B cell (primary cell): Measurements from ENCODE around the gene EEF1AKMT2. TPM values are rescaled to one million over a fixed set of nuclear protein-coding genes. Genes with fewer than 3 reads are reported as not detected.

Experiments
- ATAC-seq: fragments of 200-7000 bp; cut with Tn5 transposase; one replicate; pipeline ENCODE4 v1.10.0; 2021; ENCODE audit warnings: low read depth, mild to moderate bottlenecking, moderate number of reproducible peaks, moderate library complexity
- CTCF ChIA-PET: fragments of 350-600 bp; sonication (Branson Sonifier 250); formaldehyde crosslinking; loops from one replicate; lab custom pipeline; 2021; ENCODE audit warnings: antibody characterized with exemption, inconsistent platforms; lab: Charles Lee
- POLR2A ChIA-PET: fragments of 350-600 bp; sonication (Branson Sonifier 250); formaldehyde crosslinking; loops from one replicate; lab custom pipeline; 2021; ENCODE audit warnings: antibody characterized with exemption; lab: Charles Lee
- DNase-seq: peaks from one replicate; pipeline ENCODE4 v3.0.0; 2013
- H2AFZ ChIP-seq: 2 replicates; pipeline ENCODE4 v1.6.1; 2012; ENCODE audit warnings: mild to moderate bottlenecking, low read depth, low read length; ENCODE audit not compliant: insufficient read depth, poor library complexity, severe bottlenecking
- H3K27ac ChIP-seq, 2 donors: 1 replicate in 1 of 2; 2 replicates in 1 of 2; pipeline ENCODE4 v1.5.1; 2012 to 2013; ENCODE audit warnings: low read length in 2 of 2, mild to moderate bottlenecking in 2 of 2, moderate library complexity in 1 of 2
- H3K27me3 ChIP-seq, 4 experiments: fragments of 200-600 bp in 1 of 4; sonication (generic) in 1 of 4; replicated peaks in 1 of 4; 1 replicate in 2 of 4; 2 replicates in 2 of 4; pipeline versions ENCODE4 v1.6.1 to v1.7.0; 2013 to 2016; ENCODE audit warnings: low read length in 3 of 4, mild to moderate bottlenecking in 2 of 4, mixed read lengths in 1 of 4, moderate library complexity in 1 of 4; ENCODE audit not compliant: insufficient read depth in 4 of 4, control insufficient read depth in 3 of 4; ENCODE audit errors: control extremely low read depth in 1 of 4
- H3K36me3 ChIP-seq, 2 experiments: replicated peaks in 1 of 2; 1 replicate in 1 of 2; 2 replicates in 1 of 2; pipeline versions ENCODE4 v1.6.1 to v1.7.1; 2013; ENCODE audit warnings: low read length in 1 of 2; ENCODE audit not compliant: insufficient read depth in 2 of 2, control insufficient read depth in 1 of 2; ENCODE audit errors: control extremely low read depth in 1 of 2, extremely low read depth in 1 of 2
- H3K4me1 ChIP-seq, 2 donors: fragments of 200-600 bp in 1 of 2; sonication (generic) in 1 of 2; 1 replicate in 1 of 2; 2 replicates in 1 of 2; pipeline versions ENCODE4 v1.5.1 to v1.6.1; 2013 to 2017; ENCODE audit warnings: low read length in 2 of 2; ENCODE audit not compliant: control insufficient read depth in 2 of 2, insufficient read depth in 2 of 2
- H3K4me2 ChIP-seq: replicated peaks from 2 replicates; pipeline ENCODE3; 2012; ENCODE audit warnings: mild to moderate bottlenecking, low read depth, low read length; ENCODE audit not compliant: poor library complexity, severe bottlenecking
- H3K4me3 ChIP-seq, 5 experiments: fragments of 200-600 bp in 1 of 5; sonication (generic) in 1 of 5; 1 replicate in 3 of 5; 2 replicates in 2 of 5; pipeline versions ENCODE4 v1.5.1 to v1.7.0; 2011 to 2016; ENCODE audit warnings: low read length in 4 of 5, mild to moderate bottlenecking in 4 of 5, low read depth in 2 of 5, control low read depth in 1 of 5, moderate library complexity in 1 of 5; ENCODE audit not compliant: insufficient read depth in 1 of 5; ENCODE audit errors: control extremely low read depth in 1 of 5, extremely low read depth in 1 of 5
- H3K79me2 ChIP-seq: fragments of 200-600 bp; sonication (generic); one replicate; pipeline ENCODE4 v1.6.0; 2016; ENCODE audit warnings: low read length; ENCODE audit not compliant: control insufficient read depth, insufficient read depth
- H3K9ac ChIP-seq: fragments of 200-600 bp; sonication (generic); 2 replicates; pipeline ENCODE4 v1.6.1; 2017; ENCODE audit warnings: mild to moderate bottlenecking, low read length, moderate library complexity
- H3K9me3 ChIP-seq, 3 donors: one replicate each; pipeline versions ENCODE4 v1.6.1 to v1.7.1; 2013; ENCODE audit warnings: low read length in 2 of 3; ENCODE audit not compliant: control insufficient read depth in 2 of 3, insufficient read depth in 1 of 3; ENCODE audit errors: control extremely low read depth in 1 of 3
- H4K20me1 ChIP-seq: 2 replicates; pipeline ENCODE4 v1.6.0; 2012; ENCODE audit warnings: mild to moderate bottlenecking, low read length; ENCODE audit not compliant: insufficient read depth, control insufficient read depth, poor library complexity, severe bottlenecking
- H3K27ac Mint-ChIP-seq: one replicate; pipeline ENCODE4 v1.8.0; 2021; ENCODE audit warnings: mixed read lengths
- H3K27me3 Mint-ChIP-seq: one replicate; pipeline ENCODE4 v1.8.0; 2021; ENCODE audit warnings: mixed read lengths
- H3K4me1 Mint-ChIP-seq: one replicate; pipeline ENCODE4 v1.8.0; 2021; ENCODE audit warnings: mixed read lengths
- H3K4me3 Mint-ChIP-seq: one replicate; pipeline ENCODE4 v1.8.0; 2021; ENCODE audit warnings: mixed read lengths
- H3K9me3 Mint-ChIP-seq: one replicate; pipeline ENCODE4 v1.8.0; 2022; ENCODE audit warnings: mixed read lengths; ENCODE audit not compliant: insufficient read depth
- EZH2 ChIP-seq: IDR thresholded peaks from 2 replicates; pipeline ENCODE4 v1.6.1; 2012; ENCODE audit warnings: borderline replicate concordance, low read depth, mild to moderate bottlenecking, moderate library complexity, low read length; ENCODE audit not compliant: insufficient read depth, poor library complexity, severe bottlenecking
- WGBS: methylation state at CpG from one replicate; pipeline ENCODE4 v1.1.5; 2013; ENCODE audit warnings: missing lambda C conversion rate; ENCODE audit not compliant: insufficient coverage; 5-methylcytosine and 5-hydroxymethylcytosine counted together
- intact Hi-C: fragments of 100-400 bp; cut with micrococcal nuclease; formaldehyde crosslinking; loops from one replicate; pipeline ENCODE4 v1.10.0; 2022
- polyA plus RNA-seq: library from polyadenylated mRNA; depleted of rRNA; stranded (reverse); fragments of >200 nt; gene quantifications from 2 replicates; pipeline ENCODE4 v1.2.3, GENCODE V29; 2012
- total RNA-seq, 2 donors: library from RNA; stranded (reverse); fragments of 120-200 nt in 1 of 2; gene quantifications; 1 replicate in 1 of 2; 2 replicates in 1 of 2; pipeline versions ENCODE4 v1.2.3 to v1.2.4, GENCODE V29; 2013 to 2022
- TF ChIP-seq, protein P1 (sequence below): fragments of 200-600 bp; IDR thresholded peaks from one replicate; pipeline ENCODE4 v1.8.0; 2022; ENCODE audit warnings: antibody characterized with exemption, mild to moderate bottlenecking

EEF1AKMT2 gene
- total and polyA plus RNA-seq, 2 donors (not counting 1 experiment from before 2014, with no cell fraction given), result 8.8 to 15.0 TPM

DNA sequence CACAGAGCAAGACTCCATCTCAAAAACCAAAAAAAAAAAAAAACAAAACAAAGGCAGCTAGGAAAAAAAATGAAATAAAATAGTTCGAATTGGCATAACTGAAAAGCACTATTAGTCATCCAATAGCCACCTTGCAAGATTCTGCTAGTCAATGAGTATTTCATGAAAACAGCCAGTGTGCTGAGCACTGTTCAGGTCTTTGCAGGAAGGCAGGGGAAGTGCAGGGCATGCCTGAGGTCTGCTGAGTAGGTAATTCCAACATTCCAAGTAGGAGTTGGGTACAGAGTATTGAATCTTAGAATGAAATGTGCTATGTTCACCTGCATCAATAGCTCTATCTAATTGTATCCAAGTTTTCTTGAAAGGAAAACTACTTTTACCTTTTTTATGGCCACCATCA, 32.8 kb upstream of the EEF1AKMT2 start:
- no peak overlapping the region for H3K27ac ChIP-seq
- intact Hi-C loops, result no loop called here
- no peaks in the 10 kb centered on the region for H3K27me3 Mint-ChIP-seq
- ATAC-seq, result no peak
- TF ChIP-seq, protein P1, sequence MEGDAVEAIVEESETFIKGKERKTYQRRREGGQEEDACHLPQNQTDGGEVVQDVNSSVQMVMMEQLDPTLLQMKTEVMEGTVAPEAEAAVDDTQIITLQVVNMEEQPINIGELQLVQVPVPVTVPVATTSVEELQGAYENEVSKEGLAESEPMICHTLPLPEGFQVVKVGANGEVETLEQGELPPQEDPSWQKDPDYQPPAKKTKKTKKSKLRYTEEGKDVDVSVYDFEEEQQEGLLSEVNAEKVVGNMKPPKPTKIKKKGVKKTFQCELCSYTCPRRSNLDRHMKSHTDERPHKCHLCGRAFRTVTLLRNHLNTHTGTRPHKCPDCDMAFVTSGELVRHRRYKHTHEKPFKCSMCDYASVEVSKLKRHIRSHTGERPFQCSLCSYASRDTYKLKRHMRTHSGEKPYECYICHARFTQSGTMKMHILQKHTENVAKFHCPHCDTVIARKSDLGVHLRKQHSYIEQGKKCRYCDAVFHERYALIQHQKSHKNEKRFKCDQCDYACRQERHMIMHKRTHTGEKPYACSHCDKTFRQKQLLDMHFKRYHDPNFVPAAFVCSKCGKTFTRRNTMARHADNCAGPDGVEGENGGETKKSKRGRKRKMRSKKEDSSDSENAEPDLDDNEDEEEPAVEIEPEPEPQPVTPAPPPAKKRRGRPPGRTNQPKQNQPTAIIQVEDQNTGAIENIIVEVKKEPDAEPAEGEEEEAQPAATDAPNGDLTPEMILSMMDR, result no peak
- no peak for TF ChIP-seq EZH2
- no peak overlapping the region for H2AFZ ChIP-seq
- no peaks in the 10 kb centered on the region for H3K9me3 Mint-ChIP-seq
- no peak for DNase-seq
- no peak overlapping the region for H3K4me3 ChIP-seq
- H3K9me3 ChIP-seq, result no peaks in the 10 kb centered on the region
- H3K27ac Mint-ChIP-seq, result no peak overlapping the region
- no peak overlapping the region for H3K4me3 Mint-ChIP-seq
- H3K4me2 ChIP-seq, result no peak overlapping the region
- H3K27me3 ChIP-seq, result no peaks in the 10 kb centered on the region
- WGBS, result no CpG with 5 or more reads among the region's 1 CpG
- ChIA-PET CTCF (interaction anchor here (1.5 to 5.1 kb wide), 2 partner anchors 290 to 295 kb away, joined by 4 to 58 read pairs; no protein-coding TSS in a partner anchor), POLR2A (no interaction called here)
- H3K4me1 ChIP-seq, result no peaks in the 10 kb centered on the region
- H3K36me3 ChIP-seq, result peaks cover 8 to 43% of the 10 kb centered on the region in 2 experiments
- H3K79me2 ChIP-seq, result no peaks in the 10 kb centered on the region
- no peaks in the 10 kb centered on the region for H3K4me1 Mint-ChIP-seq
- H3K9ac ChIP-seq, result no peak overlapping the region
- no peaks in the 10 kb centered on the region for H4K20me1 ChIP-seq

DNA sequence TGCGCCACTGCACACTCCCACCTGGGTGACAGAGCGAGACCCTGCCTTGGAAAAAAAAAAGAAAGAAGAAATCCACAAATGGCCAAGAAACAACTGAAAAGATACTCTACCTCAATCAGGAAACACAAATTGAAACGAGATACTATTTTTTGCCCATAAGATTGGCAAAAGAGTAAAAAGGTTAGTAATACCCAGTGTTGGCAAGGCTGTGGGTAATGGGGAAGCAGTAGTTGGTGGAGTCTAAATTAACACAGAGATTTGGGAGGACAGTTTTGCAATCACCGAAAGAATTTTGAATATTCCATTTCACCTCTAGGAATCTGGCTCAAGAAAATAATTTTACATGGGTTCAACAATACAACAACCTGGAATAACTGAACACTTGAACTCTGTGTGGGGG, 29.8 kb upstream of the EEF1AKMT2 start:
- Histone ChIP-seq H3K9me3 (no peaks in the 10 kb centered on the region), H3K4me1 (no peaks in the 10 kb centered on the region), H3K27ac (no peak overlapping the region), H3K9ac (no peak overlapping the region), H3K4me3 (no peak overlapping the region), H2AFZ (no peak overlapping the region), H4K20me1 (peaks cover 4% of the 10 kb centered on the region), H3K79me2 (no peaks in the 10 kb centered on the region), H3K27me3 (no peaks in the 10 kb centered on the region), H3K36me3 (peaks cover 0 to 48% of the 10 kb centered on the region in 2 experiments), H3K4me2 (no peak overlapping the region)
- Mint-ChIP-seq H3K4me3 (no peak overlapping the region), H3K4me1 (no peaks in the 10 kb centered on the region), H3K27ac (no peak overlapping the region), H3K9me3 (no peaks in the 10 kb centered on the region), H3K27me3 (no peaks in the 10 kb centered on the region)
- DNase-seq, result no peak
- ChIA-PET POLR2A (no interaction called here), CTCF (no interaction called here)
- intact Hi-C loops, result no loop called here
- TF ChIP-seq, protein P1, result no peak
- no peak for TF ChIP-seq EZH2
- ATAC-seq, result no peak
- 100% methylated on average over 2 of the region's 4 CpGs for WGBS
